ENCODE results near the gene SPATA18.

GRCh38 chr4:52051213-52051614, at the start of gene SPATA18:
- TF ChIP-seq BMI1 (IDR thresholded peaks at IDR 0.05; ENCODE audit: low read length) = no peak
- TF ChIP-seq TFAP4 (CRISPR knock-in tag; IDR thresholded peaks at IDR 0.05; ENCODE audit: borderline replicate concordance) = no peak
- no peak for TF ChIP-seq CTCF (IDR thresholded peaks at IDR 0.05 in 2 of 3, conservative IDR thresholded peaks at IDR 0.05 in 1 of 3; ENCODE audit: insufficient read depth in 2 of 3, low read depth in 1 of 3, low read length in 3 of 3)
- TF ChIP-seq ZNF24 (IDR thresholded peaks at IDR 0.05) = no peak

Measured in K562 (cell line).